K562 (cell line): ENCODE data around the gene RGS14. TPM values are rescaled to one million over a fixed set of nuclear protein-coding genes. Genes with fewer than 3 reads are reported as not detected.
A peak's percentile ranks its signal among the peaks of the same experiment; 100 is the strongest.

Source experiments
- ARID1B ChIP-seq: fragments of 450-650 bp; IDR thresholded peaks from 2 replicates; pipeline ENCODE4 v1.6.1; 2016; ENCODE audit warnings: antibody characterized with exemption, mild to moderate bottlenecking, inconsistent platforms
- CBFA2T2 ChIP-seq: fragments of 450-650 bp; conservative IDR thresholded peaks from 2 replicates; pipeline ENCODE4 v1.6.1; 2017; ENCODE audit warnings: mild to moderate bottlenecking
- CCNT2 ChIP-seq: IDR thresholded peaks from 2 replicates; pipeline ENCODE4 v1.6.1; 2011; ENCODE audit warnings: borderline replicate concordance, low read depth, mild to moderate bottlenecking, moderate library complexity, mixed read lengths, low read length; ENCODE audit not compliant: insufficient read length; ENCODE audit errors: extremely low read depth
- ETV1 ChIP-seq: fragments of 450-650 bp; conservative IDR thresholded peaks from 2 replicates; pipeline ENCODE4 v1.6.1; 2016; ENCODE audit warnings: missing genetic modification characterization, control low read depth, low read depth, missing compliant biosample characterization
- GTF2E2 ChIP-seq: fragments of 200-800 bp; sonication (Bioruptor generic); IDR thresholded peaks from 2 replicates; pipeline ENCODE4 v1.6.1; 2016; ENCODE audit warnings: missing genetic modification characterization, missing compliant biosample characterization
- HDAC3 ChIP-seq: fragments of 450-650 bp; IDR thresholded peaks from 2 replicates; pipeline ENCODE4 v1.6.1; 2018; ENCODE audit warnings: borderline replicate concordance, mild to moderate bottlenecking, moderate library complexity; ENCODE audit not compliant: partially characterized antibody
- KLF1 ChIP-seq: fragments of 450-650 bp; IDR thresholded peaks from 2 replicates; pipeline ENCODE4 v1.6.1; 2016; ENCODE audit warnings: missing genetic modification characterization, missing compliant biosample characterization
- ZFP30 ChIP-seq: fragments of 250-450 bp; sonication (Bioruptor Pico); IDR thresholded peaks from 2 replicates; pipeline ENCODE4 v1.8.0; 2022; ENCODE audit warnings: moderate library complexity, mild to moderate bottlenecking, inconsistent platforms, borderline replicate concordance
- ZNF436 ChIP-seq: fragments of 250-450, 450-650 bp; sonication (Bioruptor Pico); formaldehyde crosslinking; IDR thresholded peaks from 2 replicates; pipeline ENCODE4 v1.7.0; 2020; ENCODE audit warnings: mild to moderate bottlenecking
- polyA plus RNA-seq, 8 experiments: library from polyadenylated mRNA; depleted of rRNA in 4 of 8; stranded (reverse) in 5 of 8; unstranded in 3 of 8; fragments of >200 nt; fragmentation: Nextera tagmentation in 2 of 8; fragmentation: Illumina TruSeq in 1 of 8; extraction: Ambion mirVana in 2 of 8; extraction: Trizol in 1 of 8; gene quantifications; 2 replicates each; pipeline versions ENCODE4 v1.2.1 to v1.2.3, GENCODE V29; 2011 to 2014; ENCODE audit warnings: inconsistent platforms in 1 of 8, missing spikeins in 1 of 8
- total RNA-seq, 7 experiments: library from RNA; depleted of rRNA in 6 of 7; stranded (reverse); fragments of >200 nt in 6 of 7; fragmentation: Illumina TruSeq in 2 of 7; extraction: Trizol in 2 of 7; gene quantifications; 2 replicates each; pipeline versions ENCODE4 v1.2.1 to v1.2.3, GENCODE V29; 2011 to 2021; ENCODE audit warnings: low replicate concordance in 1 of 7
- TF ChIP-seq, protein P1 (sequence below): sonication (generic); formaldehyde crosslinking; IDR thresholded peaks from 2 replicates; pipeline ENCODE4 v1.8.0; 2022; ENCODE audit warnings: mild to moderate bottlenecking, missing genetic modification reagents
- TF ChIP-seq, protein P2 (sequence below): fragments of 250-450 bp; sonication (Bioruptor Pico); IDR thresholded peaks from 2 replicates; pipeline ENCODE4 v1.8.0; 2021; ENCODE audit warnings: borderline replicate concordance, mild to moderate bottlenecking, moderate library complexity; ENCODE audit not compliant: poor library complexity, severe bottlenecking
- TF ChIP-seq, protein P3 (sequence below): fragments of 450-650 bp; IDR thresholded peaks from 2 replicates; pipeline ENCODE4 v1.6.1; 2018; ENCODE audit not compliant: partially characterized antibody
- TF ChIP-seq, protein P4 (sequence below), 2 experiments: IDR thresholded peaks; 2 replicates each; pipeline ENCODE4 v1.6.1; 2012; ENCODE audit warnings: improper control_type of control experiment in 2 of 2, low read depth in 2 of 2, low read length in 2 of 2, borderline replicate concordance in 1 of 2

Gene RGS14
- total and polyA plus RNA-seq, 9 of the 15 experiments (the other 6 are each of a cell fraction or from before 2014, with no cell fraction given), result 0.28 to 75.9 (median 34.5) TPM

DNA sequence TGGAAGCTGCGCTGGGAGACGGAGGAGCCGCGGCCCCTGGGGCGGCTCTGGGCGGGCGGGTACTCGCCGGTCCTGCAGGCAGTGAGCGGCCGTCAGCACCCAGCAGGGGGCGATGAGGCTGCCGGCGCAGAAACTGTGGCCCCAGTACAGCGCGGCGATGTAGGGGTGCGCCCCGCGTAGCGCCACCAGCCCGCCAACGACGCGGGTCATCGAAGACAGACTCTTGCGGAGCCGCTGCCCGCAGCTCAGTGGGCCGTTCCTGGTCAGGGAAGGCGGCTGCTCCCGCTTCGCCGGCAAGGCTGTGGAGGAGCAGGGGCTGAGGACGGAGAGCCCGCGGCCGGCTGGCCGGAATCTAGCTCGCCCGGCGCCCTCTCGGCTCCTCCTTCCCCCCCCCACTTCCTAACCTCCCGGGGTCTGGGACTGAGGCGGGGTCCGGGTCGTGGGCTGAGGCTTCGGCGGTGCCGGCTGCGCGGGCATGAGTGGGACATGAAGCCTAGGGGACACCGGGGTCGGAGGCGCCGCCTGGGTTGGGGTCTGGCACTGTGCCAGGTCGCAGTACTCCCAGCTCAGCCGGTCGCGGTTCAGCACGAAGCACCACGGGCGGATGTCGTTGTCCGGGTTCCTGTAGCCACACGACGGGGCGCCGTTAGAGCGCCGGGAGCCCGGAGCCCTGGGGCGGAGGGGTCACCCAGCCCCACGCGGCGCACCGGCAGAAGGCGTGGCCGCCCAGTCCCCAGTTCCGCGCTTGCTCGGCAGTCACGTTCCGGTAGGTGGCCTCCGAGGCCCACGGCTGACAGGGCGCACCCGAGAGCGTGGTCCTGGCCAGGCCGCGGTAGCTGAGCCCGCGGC is 46.3 kb downstream of the RGS14 start (continued):
- TF ChIP-seq, protein P1, sequence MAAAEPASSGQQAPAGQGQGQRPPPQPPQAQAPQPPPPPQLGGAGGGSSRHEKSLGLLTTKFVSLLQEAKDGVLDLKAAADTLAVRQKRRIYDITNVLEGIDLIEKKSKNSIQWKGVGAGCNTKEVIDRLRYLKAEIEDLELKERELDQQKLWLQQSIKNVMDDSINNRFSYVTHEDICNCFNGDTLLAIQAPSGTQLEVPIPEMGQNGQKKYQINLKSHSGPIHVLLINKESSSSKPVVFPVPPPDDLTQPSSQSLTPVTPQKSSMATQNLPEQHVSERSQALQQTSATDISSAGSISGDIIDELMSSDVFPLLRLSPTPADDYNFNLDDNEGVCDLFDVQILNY (CRISPR knock-in tag), result peak; percentile 90
- 0 out of 2 replicates have a peak, but pooled peaks have one; percentile 6 for TF ChIP-seq CBFA2T2
- peak; percentile 3; the same call in 1 of the 2 replicates for TF ChIP-seq KLF1
- TF ChIP-seq, protein P2, sequence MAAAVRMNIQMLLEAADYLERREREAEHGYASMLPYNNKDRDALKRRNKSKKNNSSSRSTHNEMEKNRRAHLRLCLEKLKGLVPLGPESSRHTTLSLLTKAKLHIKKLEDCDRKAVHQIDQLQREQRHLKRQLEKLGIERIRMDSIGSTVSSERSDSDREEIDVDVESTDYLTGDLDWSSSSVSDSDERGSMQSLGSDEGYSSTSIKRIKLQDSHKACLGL (CRISPR knock-in tag), result peak; percentile 55
- TF ChIP-seq, protein P3, sequence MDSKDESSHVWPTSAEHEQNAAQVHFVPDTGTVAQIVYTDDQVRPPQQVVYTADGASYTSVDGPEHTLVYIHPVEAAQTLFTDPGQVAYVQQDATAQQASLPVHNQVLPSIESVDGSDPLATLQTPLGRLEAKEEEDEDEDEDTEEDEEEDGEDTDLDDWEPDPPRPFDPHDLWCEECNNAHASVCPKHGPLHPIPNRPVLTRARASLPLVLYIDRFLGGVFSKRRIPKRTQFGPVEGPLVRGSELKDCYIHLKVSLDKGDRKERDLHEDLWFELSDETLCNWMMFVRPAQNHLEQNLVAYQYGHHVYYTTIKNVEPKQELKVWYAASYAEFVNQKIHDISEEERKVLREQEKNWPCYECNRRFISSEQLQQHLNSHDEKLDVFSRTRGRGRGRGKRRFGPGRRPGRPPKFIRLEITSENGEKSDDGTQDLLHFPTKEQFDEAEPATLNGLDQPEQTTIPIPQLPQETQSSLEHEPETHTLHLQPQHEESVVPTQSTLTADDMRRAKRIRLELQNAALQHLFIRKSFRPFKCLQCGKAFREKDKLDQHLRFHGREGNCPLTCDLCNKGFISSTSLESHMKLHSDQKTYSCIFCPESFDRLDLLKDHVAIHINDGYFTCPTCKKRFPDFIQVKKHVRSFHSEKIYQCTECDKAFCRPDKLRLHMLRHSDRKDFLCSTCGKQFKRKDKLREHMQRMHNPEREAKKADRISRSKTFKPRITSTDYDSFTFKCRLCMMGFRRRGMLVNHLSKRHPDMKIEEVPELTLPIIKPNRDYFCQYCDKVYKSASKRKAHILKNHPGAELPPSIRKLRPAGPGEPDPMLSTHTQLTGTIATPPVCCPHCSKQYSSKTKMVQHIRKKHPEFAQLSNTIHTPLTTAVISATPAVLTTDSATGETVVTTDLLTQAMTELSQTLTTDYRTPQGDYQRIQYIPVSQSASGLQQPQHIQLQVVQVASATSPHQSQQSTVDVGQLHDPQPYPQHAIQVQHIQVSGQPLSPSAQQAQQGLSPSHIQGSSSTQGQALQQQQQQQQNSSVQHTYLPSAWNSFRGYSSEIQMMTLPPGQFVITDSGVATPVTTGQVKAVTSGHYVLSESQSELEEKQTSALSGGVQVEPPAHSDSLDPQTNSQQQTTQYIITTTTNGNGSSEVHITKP, result peak; percentile 59
- TF ChIP-seq, protein P4, sequence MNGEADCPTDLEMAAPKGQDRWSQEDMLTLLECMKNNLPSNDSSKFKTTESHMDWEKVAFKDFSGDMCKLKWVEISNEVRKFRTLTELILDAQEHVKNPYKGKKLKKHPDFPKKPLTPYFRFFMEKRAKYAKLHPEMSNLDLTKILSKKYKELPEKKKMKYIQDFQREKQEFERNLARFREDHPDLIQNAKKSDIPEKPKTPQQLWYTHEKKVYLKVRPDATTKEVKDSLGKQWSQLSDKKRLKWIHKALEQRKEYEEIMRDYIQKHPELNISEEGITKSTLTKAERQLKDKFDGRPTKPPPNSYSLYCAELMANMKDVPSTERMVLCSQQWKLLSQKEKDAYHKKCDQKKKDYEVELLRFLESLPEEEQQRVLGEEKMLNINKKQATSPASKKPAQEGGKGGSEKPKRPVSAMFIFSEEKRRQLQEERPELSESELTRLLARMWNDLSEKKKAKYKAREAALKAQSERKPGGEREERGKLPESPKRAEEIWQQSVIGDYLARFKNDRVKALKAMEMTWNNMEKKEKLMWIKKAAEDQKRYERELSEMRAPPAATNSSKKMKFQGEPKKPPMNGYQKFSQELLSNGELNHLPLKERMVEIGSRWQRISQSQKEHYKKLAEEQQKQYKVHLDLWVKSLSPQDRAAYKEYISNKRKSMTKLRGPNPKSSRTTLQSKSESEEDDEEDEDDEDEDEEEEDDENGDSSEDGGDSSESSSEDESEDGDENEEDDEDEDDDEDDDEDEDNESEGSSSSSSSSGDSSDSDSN (IDR thresholded peaks at IDR 0.05; ENCODE audit: borderline replicate concordance in 1 of 2, low read depth in 2 of 2, low read length in 2 of 2), result peak; percentile 41 to 83; a peak in 2 of 4 replicates
- TF ChIP-seq ZFP30 (CRISPR knock-in tag), result no peak
- peak; percentile 55 for TF ChIP-seq ARID1B
- TF ChIP-seq HDAC3, result no peak
- peak; percentile 73; the same call in 1 of the 2 replicates for TF ChIP-seq GTF2E2
- no peak for TF ChIP-seq ZNF436
- peak; percentile 79 for TF ChIP-seq CCNT2
- TF ChIP-seq ETV1, result peak; percentile 51
